HEK293T (cell line): ENCODE measurements around the gene CPNE1.

Experiments used
- CTCF ChIA-PET: fragments of 350-600 bp; formaldehyde crosslinking; extraction: SDS; loops from one replicate; lab custom pipeline; 2021; ENCODE audit warnings: antibody characterized with exemption, inconsistent platforms; lab: Yijun Ruan, JAX
- POLR2A ChIA-PET: fragments of 350-600 bp; formaldehyde crosslinking; extraction: SDS; loops from one replicate; lab custom pipeline; 2020; ENCODE audit warnings: antibody characterized with exemption, inconsistent platforms; lab: Yijun Ruan, JAX
- DNase-seq: peaks from one replicate; pipeline ENCODE4 v3.0.0; 2012; ENCODE audit warnings: mixed read lengths; ENCODE audit errors: extremely low spot score
- ARNT ChIP-seq: fragments of 450-650 bp; IDR thresholded peaks from 2 replicates; pipeline ENCODE4 v1.6.1; 2017; ENCODE audit warnings: mild to moderate bottlenecking
- BHLHE40 ChIP-seq: fragments of 450-650 bp; IDR thresholded peaks from 2 replicates; pipeline ENCODE4 v1.6.1; 2016; ENCODE audit warnings: mild to moderate bottlenecking, moderate library complexity, borderline replicate concordance
- CTBP1 ChIP-seq: fragments of 450-650 bp; IDR thresholded peaks from 2 replicates; pipeline ENCODE4 v1.6.1; 2016; ENCODE audit warnings: borderline replicate concordance
- ELF4 ChIP-seq: fragments of 450-650 bp; IDR thresholded peaks from 2 replicates; pipeline ENCODE4 v1.6.1; 2017; ENCODE audit warnings: antibody characterized with exemption
- FOXA1 ChIP-seq: fragments of 450-650 bp; IDR thresholded peaks from 2 replicates; pipeline ENCODE4 v1.6.1; 2016; ENCODE audit warnings: mild to moderate bottlenecking
- FOXK2 ChIP-seq: fragments of 450-650 bp; IDR thresholded peaks from 2 replicates; pipeline ENCODE4 v1.6.1; 2016; ENCODE audit warnings: mild to moderate bottlenecking
- FOXM1 ChIP-seq: fragments of 450-650 bp; IDR thresholded peaks from 2 replicates; pipeline ENCODE4 v1.6.1; 2017; ENCODE audit warnings: mild to moderate bottlenecking, borderline replicate concordance
- HDGF ChIP-seq: fragments of 450-650 bp; IDR thresholded peaks from 2 replicates; pipeline ENCODE4 v1.6.1; 2017; ENCODE audit warnings: antibody characterized with exemption, borderline replicate concordance
- L3MBTL2 ChIP-seq: fragments of 450-650 bp; conservative IDR thresholded peaks from 2 replicates; pipeline ENCODE4 v1.6.1; 2016; ENCODE audit warnings: mild to moderate bottlenecking
- LEF1 ChIP-seq: fragments of 450-650 bp; IDR thresholded peaks from 2 replicates; pipeline ENCODE4 v1.6.1; 2017; ENCODE audit warnings: mild to moderate bottlenecking, borderline replicate concordance
- NFRKB ChIP-seq: fragments of 450-650 bp; IDR thresholded peaks from 2 replicates; pipeline ENCODE4 v1.6.1; 2016; ENCODE audit warnings: mild to moderate bottlenecking, moderate library complexity
- SP1 ChIP-seq: fragments of 450-650 bp; IDR thresholded peaks from 2 replicates; pipeline ENCODE4 v1.6.1; 2017
- SUZ12 ChIP-seq: fragments of 450-650 bp; IDR thresholded peaks from 2 replicates; pipeline ENCODE4 v1.6.1; 2016; ENCODE audit warnings: mild to moderate bottlenecking
- TARDBP ChIP-seq: fragments of 450-650 bp; IDR thresholded peaks from 2 replicates; pipeline ENCODE4 v1.6.1; 2016
- ZNF384 ChIP-seq: fragments of 450-650 bp; IDR thresholded peaks from 2 replicates; pipeline ENCODE4 v1.6.1; 2016
- TF ChIP-seq, protein P1 (sequence below): fragments of 450-650 bp; IDR thresholded peaks from 2 replicates; pipeline ENCODE4 v1.6.1; 2016

CPNE1 gene

DNA sequence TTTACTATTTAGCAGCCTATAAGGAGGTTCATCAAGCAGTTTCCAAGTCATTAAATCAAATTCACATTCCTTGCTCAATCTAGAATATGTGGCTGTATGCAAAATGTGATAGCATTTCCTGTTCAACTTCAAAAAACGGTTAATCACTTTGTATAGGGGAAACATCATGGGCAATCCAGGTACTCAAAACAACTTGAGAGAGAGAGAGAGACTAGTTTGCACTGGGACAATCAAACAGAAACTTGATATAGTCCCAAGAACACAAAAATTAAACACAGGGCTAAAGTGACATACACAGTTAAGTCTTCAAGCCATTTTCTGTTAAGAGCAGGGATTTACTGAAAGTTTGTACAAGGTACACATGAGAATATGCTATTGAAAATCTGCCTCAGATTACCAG is 7.4 kb downstream of the CPNE1 start:
- TF ChIP-seq BHLHE40 (no peak), FOXK2 (no peak), FOXA1 (no peak), ZNF384 (no peak), SP1 (no peak), CTBP1 (no peak), FOXM1 (no peak), ARNT (no peak), L3MBTL2 (no peak), HDGF (no peak), NFRKB (no peak), LEF1 (no peak), TARDBP (no peak), ELF4 (no peak), SUZ12 (no peak)
- TF ChIP-seq, protein P1, sequence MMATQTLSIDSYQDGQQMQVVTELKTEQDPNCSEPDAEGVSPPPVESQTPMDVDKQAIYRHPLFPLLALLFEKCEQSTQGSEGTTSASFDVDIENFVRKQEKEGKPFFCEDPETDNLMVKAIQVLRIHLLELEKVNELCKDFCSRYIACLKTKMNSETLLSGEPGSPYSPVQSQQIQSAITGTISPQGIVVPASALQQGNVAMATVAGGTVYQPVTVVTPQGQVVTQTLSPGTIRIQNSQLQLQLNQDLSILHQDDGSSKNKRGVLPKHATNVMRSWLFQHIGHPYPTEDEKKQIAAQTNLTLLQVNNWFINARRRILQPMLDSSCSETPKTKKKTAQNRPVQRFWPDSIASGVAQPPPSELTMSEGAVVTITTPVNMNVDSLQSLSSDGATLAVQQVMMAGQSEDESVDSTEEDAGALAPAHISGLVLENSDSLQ, result no peak
- CTCF ChIA-PET, result no interaction called here
- POLR2A ChIA-PET, result interaction anchor here (1.4 kb wide), 1 partner anchor 85 kb away, joined by 3 read pairs; the partner anchor contains the start of gene RBM39
- DNase-seq, result no peak

DNA sequence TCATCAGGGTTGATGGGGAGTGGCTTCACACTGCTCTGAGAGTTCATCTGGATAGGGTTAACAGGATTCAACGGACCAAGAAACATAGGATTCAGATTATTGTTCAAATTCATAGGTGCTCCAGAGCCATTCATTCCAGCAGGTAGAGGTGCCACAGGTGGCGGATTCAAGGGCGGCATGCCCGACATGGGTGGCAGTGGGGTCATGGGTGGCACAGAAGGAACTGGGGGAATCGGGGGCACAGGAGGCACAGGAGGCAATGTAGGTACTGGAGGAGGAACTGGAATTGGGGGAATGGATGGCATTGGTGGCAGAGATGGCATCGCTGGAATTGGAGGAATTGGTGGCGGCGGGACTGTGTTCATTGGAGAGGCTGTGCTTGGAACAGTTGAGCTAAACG is 10.3 kb downstream of the CPNE1 start:
- CTCF ChIA-PET, result no interaction called here
- no peak for TF ChIP-seq FOXK2
- no peak for TF ChIP-seq CTBP1
- TF ChIP-seq ELF4, result no peak
- no peak for TF ChIP-seq BHLHE40
- TF ChIP-seq ARNT, result no peak
- TF ChIP-seq NFRKB, result no peak
- TF ChIP-seq, protein P1, result no peak
- no peak for TF ChIP-seq L3MBTL2
- TF ChIP-seq SUZ12, result no peak
- TF ChIP-seq ZNF384, result no peak
- TF ChIP-seq FOXM1, result no peak
- TF ChIP-seq TARDBP, result no peak
- TF ChIP-seq LEF1, result no peak
- no peak for TF ChIP-seq HDGF
- TF ChIP-seq FOXA1, result no peak
- no peak for TF ChIP-seq SP1
- no peak for DNase-seq
- POLR2A ChIA-PET, result interaction anchor here (3.1 kb wide), 1 partner anchor 10 kb away, joined by 12 read pairs; the partner anchor contains the start of genes CPNE1 and RBM12

DNA sequence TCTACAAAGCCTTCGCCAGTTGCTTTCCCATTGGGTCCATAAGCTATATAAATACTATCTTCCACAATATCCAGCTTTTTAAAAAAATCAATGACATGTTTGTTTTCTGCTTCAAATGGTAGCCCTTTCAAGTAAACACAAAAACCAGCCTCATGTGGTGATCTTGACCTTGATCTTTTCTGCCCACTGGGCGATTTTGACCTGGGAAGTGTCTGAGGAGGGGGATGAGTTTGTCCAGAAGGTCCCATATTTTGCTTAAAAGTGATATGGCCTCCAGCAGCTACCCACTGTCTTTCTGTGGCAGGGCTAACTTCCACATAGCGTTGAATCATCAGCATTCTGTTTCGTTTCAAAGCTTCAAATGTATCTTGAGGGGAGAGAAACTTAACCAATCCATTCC is 10.8 kb downstream of the CPNE1 start:
- POLR2A ChIA-PET, result interaction anchor here (3.1 kb wide), 1 partner anchor 11 kb away, joined by 12 read pairs; the partner anchor contains the start of genes CPNE1 and RBM12
- no peak for TF ChIP-seq TARDBP
- no peak for TF ChIP-seq ZNF384
- no peak for TF ChIP-seq L3MBTL2
- TF ChIP-seq SUZ12, result no peak
- TF ChIP-seq ELF4, result no peak
- no peak for TF ChIP-seq HDGF
- TF ChIP-seq, protein P1, result no peak
- TF ChIP-seq FOXM1, result no peak
- no peak for TF ChIP-seq CTBP1
- TF ChIP-seq LEF1, result no peak
- no peak for TF ChIP-seq FOXK2
- no peak for TF ChIP-seq FOXA1
- no peak for DNase-seq
- CTCF ChIA-PET, result no interaction called here

DNA sequence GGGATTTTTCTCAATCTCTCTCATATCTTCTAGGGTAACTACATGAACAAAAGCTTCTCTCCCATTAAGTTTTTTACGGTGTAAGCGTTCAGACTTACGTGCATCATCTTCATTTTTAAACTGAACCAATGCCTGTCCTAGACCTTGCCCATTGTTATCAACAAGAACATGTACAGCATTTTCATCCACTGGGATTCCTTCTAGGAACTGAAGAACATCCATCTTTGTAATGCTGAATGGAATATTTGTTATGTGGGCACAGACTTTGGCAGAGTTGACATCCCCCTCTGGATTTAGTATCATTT is 11.3 kb downstream of the CPNE1 start:
- no peak for DNase-seq
- POLR2A ChIA-PET, result interaction anchor here (3.1 kb wide), 1 partner anchor 11 kb away, joined by 12 read pairs; the partner anchor contains the start of genes CPNE1 and RBM12
- no peak for TF ChIP-seq ZNF384
- TF ChIP-seq BHLHE40, result no peak
- CTCF ChIA-PET, result no interaction called here

DNA sequence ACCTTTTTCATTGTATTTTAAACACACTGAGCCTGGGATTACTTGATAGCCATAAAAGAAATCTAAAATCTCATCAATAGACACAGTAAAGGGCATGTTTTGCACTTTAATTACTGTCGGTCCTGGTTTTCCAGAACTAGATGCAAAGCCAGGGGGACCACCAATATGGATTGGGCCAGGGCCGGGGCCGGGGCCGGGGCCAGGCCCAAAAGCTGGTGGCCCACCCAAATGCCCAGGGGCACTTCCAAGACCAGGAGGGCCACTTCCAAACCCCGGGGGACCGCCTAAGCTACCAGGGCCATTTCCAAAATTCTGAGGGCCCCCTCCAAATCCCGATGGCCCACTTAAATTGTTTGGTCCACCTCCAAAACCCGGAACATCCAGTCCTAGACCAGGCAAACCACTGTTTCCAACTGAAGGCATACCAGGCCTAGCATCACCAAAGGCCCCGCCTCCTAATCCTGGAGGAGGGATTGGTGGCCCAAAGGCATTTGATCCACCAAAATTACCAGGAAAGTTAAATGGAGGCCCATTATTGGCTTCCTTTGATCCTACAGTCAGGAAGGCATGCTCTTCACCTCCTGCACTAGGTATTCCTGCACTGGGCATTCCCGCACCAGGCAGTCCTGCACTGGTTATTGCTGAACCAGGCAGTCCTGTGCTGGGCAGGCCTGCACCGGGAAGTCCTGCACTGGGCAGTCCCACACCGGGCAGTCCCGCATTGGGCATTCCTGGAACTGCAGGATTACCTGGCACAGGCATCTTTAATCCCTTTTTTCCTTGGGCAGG is 11.9 kb downstream of the CPNE1 start:
- POLR2A ChIA-PET, result interaction anchor here (1.0 to 1.7 kb wide), 3 partner anchors 11 to 89 kb away, joined by 3 to 7 read pairs (median 7); partner anchors contain the start of genes CPNE1, RBM12 and RBM39
- DNase-seq, result no peak
- CTCF ChIA-PET, result no interaction called here
- no peak for TF ChIP-seq CTBP1
- TF ChIP-seq ARNT, result no peak
- TF ChIP-seq ELF4, result no peak
- TF ChIP-seq FOXK2, result no peak
- TF ChIP-seq TARDBP, result no peak
- TF ChIP-seq SP1, result no peak

DNA sequence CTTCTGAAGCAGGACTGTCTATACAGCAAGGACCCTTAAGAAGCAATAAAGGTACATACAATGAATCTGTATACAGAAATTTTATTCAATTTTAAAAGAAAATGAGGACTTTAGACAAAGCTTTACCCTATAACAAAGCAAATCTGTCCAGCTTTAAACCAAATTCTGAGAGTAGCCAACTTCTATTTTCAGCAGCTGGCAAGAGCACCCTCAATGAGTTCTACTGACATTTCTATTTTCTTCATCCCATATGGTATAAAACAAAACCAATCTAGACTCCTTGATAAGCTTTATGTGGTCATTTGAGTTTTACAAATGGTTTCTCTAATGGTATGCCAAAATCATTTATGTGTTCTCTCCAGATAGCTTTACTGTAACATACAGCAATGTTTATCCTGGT is 12.7 kb downstream of the CPNE1 start:
- no peak for DNase-seq
- CTCF ChIA-PET, result interaction anchor here (0.9 kb wide), 1 partner anchor 33 kb away, joined by 3 read pairs; no protein-coding TSS in a partner anchor
- POLR2A ChIA-PET, result interaction anchor here (1.0 to 1.7 kb wide), 3 partner anchors 12 to 90 kb away, joined by 3 to 7 read pairs (median 7); partner anchors contain the start of genes CPNE1, RBM12 and RBM39
- TF ChIP-seq HDGF (no peak), NFRKB (no peak), CTBP1 (no peak), L3MBTL2 (no peak), ARNT (no peak), TARDBP (no peak), LEF1 (no peak), ELF4 (no peak), FOXM1 (no peak), SUZ12 (no peak), FOXA1 (no peak), SP1 (no peak), BHLHE40 (no peak), FOXK2 (no peak), ZNF384 (no peak)
- TF ChIP-seq, protein P1, result no peak
